Astrocyte of the cerebellum (primary cell): Measurements from ENCODE around the gene ANKRD16.
A peak's percentile ranks its signal among the peaks of the same experiment; 100 is the strongest.

Experiments used
- DNase-seq: peaks from one replicate; pipeline ENCODE4 v3.0.0-alpha.2; 2011; ENCODE audit warnings: low read depth
- H3K4me3 ChIP-seq: 2 replicates; pipeline ENCODE4 v1.5.1; 2011; ENCODE audit warnings: mild to moderate bottlenecking, low read depth, low read length, moderate library complexity
- in situ Hi-C: cut with HindIII; loops from 2 replicates; pipeline ENCODE4 v1.10.0; 2017; ENCODE audit warnings: low sequenced_read_pairs
- TF ChIP-seq, protein P1 (sequence below): IDR thresholded peaks from 2 replicates; pipeline ENCODE4 v1.5.1; 2012; ENCODE audit warnings: low read length, low read depth, moderate library complexity, mild to moderate bottlenecking; ENCODE audit errors: missing control alignments

Gene ANKRD16

GRCh38 chr10:5889624-5890451, at the start of gene ANKRD16, which contains the start of gene FBH1:
ANKRD16 (minus strand) TSS chr10:5889893; CDS start chr10:5889354, 539 bp downstream.
FBH1 (plus strand) TSS chr10:5890243; CDS start chr10:5890346, 103 bp downstream.
- in situ Hi-C loops = no loop called here
- TF ChIP-seq, protein P1, sequence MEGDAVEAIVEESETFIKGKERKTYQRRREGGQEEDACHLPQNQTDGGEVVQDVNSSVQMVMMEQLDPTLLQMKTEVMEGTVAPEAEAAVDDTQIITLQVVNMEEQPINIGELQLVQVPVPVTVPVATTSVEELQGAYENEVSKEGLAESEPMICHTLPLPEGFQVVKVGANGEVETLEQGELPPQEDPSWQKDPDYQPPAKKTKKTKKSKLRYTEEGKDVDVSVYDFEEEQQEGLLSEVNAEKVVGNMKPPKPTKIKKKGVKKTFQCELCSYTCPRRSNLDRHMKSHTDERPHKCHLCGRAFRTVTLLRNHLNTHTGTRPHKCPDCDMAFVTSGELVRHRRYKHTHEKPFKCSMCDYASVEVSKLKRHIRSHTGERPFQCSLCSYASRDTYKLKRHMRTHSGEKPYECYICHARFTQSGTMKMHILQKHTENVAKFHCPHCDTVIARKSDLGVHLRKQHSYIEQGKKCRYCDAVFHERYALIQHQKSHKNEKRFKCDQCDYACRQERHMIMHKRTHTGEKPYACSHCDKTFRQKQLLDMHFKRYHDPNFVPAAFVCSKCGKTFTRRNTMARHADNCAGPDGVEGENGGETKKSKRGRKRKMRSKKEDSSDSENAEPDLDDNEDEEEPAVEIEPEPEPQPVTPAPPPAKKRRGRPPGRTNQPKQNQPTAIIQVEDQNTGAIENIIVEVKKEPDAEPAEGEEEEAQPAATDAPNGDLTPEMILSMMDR = no peak
- H3K4me3 ChIP-seq = peak within 1 kb of the TSS; percentile 79
- DNase-seq = peak; percentile 97

- TF ChIP-seq, protein P1 = no peak
- DNase-seq = no peak
- no peak overlapping the region for H3K4me3 ChIP-seq
- in situ Hi-C loops = no loop called here
Measured at GRCh38 chr10:5938291-5938690, 48.6 kb upstream of the ANKRD16 start.

- DNase-seq = no peak
- H3K4me3 ChIP-seq = no peak overlapping the region
- in situ Hi-C loops = no loop called here
- TF ChIP-seq, protein P1 = no peak
Measured at GRCh38 chr10:5937016-5937415, 47.3 kb upstream of the ANKRD16 start.

DNA sequence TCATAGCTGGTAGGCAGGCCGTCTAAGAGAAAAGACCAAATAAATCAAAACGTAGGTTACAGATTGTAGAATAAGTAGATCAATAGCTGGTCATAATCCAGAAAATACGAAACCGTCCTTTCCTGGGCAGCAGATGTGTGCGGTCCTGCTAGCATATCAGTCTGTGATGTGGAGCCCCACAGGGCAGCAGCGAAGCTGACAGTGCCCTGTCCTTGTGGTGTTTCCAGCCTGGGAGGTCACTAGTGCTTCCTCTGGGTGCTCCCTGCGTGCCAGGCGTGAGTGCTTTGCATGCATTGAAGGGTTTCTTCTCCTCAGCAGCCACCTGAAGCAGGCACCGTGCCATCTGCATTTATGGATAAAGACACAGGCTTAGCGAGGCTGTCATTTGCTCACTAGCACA, 45.9 kb upstream of the ANKRD16 start:
- in situ Hi-C loops = no loop called here
- H3K4me3 ChIP-seq = no peak overlapping the region
- TF ChIP-seq, protein P1 = no peak
- no peak for DNase-seq

GRCh38 chr10:5933909-5934546, 44.3 kb upstream of the ANKRD16 start:
- H3K4me3 ChIP-seq = no peak overlapping the region
- in situ Hi-C loops = no loop called here
- no peak for DNase-seq
- TF ChIP-seq, protein P1 = no peak

DNA sequence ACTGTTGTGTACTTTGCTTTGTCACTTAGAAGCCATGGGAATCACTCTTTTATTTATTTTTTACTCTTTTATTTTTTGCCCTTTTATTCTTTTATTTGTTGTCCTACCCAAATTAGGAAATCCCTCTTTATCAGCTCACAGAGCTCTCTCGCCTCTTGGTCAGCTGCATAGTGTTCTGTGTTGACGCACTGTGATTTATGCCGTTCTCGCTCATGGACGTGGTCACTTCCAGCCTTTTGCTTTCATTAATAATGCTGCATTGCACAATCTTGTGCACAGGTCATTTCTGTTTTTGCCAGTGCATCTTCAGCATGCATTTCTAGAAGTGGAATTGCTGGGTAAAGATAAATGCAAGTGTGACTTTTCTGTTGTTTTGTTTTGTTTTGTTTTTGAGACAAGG, 42.7 kb upstream of the ANKRD16 start:
- no peak overlapping the region for H3K4me3 ChIP-seq
- TF ChIP-seq, protein P1 = no peak
- DNase-seq = no peak
- in situ Hi-C loops = no loop called here
